ENCODE results near the gene NKX1-2. TPM values are rescaled to one million over a fixed set of nuclear protein-coding genes. Genes with fewer than 3 reads are reported as not detected.

The NKX1-2 gene
- total and polyA plus RNA-seq, 2 of the 4 experiments (the other 2 are of a cell fraction), result not detected

GRCh38 chr10:124482236-124482800, 32.5 kb upstream of the NKX1-2 start:
- Histone ChIP-seq H4K5ac (ENCODE audit: low read depth, low read length) (no peak overlapping the region), H3K36me3 (ENCODE audit: control insufficient read depth, insufficient read depth, low read length) (no peaks in the 10 kb centered on the region), H3K9ac (ENCODE audit: low read depth, low read length) (no peak overlapping the region), H2BK20ac (ENCODE audit: low read depth, low read length) (no peak overlapping the region), H3K18ac (ENCODE audit: low read depth, low read length) (no peak overlapping the region), H3K4me1 (ENCODE audit: control insufficient read depth, insufficient read depth, low read length) (peaks cover 2% of the 10 kb centered on the region; the same call in 1 of the 2 replicates), H3K9me1 (ENCODE audit: insufficient read depth, low read length) (no peaks in the 10 kb centered on the region), H4K8ac (ENCODE audit: low read depth in 2 of 2, low read length in 2 of 2) (no peak overlapping the region), H3K23ac (ENCODE audit: low read depth, low read length) (no peak overlapping the region), H2AFZ (replicated peaks; ENCODE audit: low read length, poor library complexity) (no peak overlapping the region), H3K9me3 (ENCODE audit: control insufficient read depth, insufficient read depth, low read length) (no peaks in the 10 kb centered on the region), H2AK9ac (replicated peaks; ENCODE audit: low read depth, low read length, poor library complexity) (no peak overlapping the region), H2BK15ac (ENCODE audit: low read depth, low read length) (no peak overlapping the region), H3K79me1 (ENCODE audit: low read depth in 1 of 2, low read length in 2 of 2) (no peaks in the 10 kb centered on the region), H4K20me1 (ENCODE audit: insufficient read depth, low read length) (no peaks in the 10 kb centered on the region), H3K4me3 (ENCODE audit: insufficient read depth, low read depth, low read length) (no peak overlapping the region), H2AK5ac (ENCODE audit: low read depth, low read length) (no peak overlapping the region), H2BK5ac (ENCODE audit: low read depth, low read length, poor library complexity, severe bottlenecking) (no peak overlapping the region), H4K91ac (ENCODE audit: insufficient read depth, low read depth, low read length) (no peak overlapping the region), H3K56ac (ENCODE audit: extremely low read depth, insufficient read depth, low read length) (no peak overlapping the region), H3K4me2 (ENCODE audit: low read depth, low read length) (no peak overlapping the region), H2BK120ac (ENCODE audit: low read depth, low read length) (no peak overlapping the region), H3K14ac (replicated peaks; ENCODE audit: low read depth, low read length) (no peak overlapping the region), H3K27ac (ENCODE audit: insufficient read depth, low read length) (no peak overlapping the region), H3K27me3 (ENCODE audit: control insufficient read depth, insufficient read depth, low read length) (no peaks in the 10 kb centered on the region), H3K4ac (ENCODE audit: low read depth, low read length) (no peak overlapping the region)
- dilution Hi-C loops (cut with HindIII; ENCODE audit: low sequenced_read_pairs, unreplicated experiment) (no loop called here), in situ Hi-C loops (cut with MboI; ENCODE audit: low sequenced_read_pairs) (no loop called here), intact Hi-C loops (cut with micrococcal nuclease) (no loop called here)
- BruUV-seq (replicated peaks), result no TSS peak
- DNase-seq, result no peak
- 65% methylated on average over 4 of the region's 10 CpGs; no CpG with 5 or more reads in 1 of the 2 experiments for WGBS, 2 experiments (ENCODE audit: extremely low coverage in 2 of 2, insufficient read length in 1 of 2)
- ATAC-seq (ENCODE audit: low read depth), result no peak
- TF ChIP-seq RAD21 (IDR thresholded peaks at IDR 0.05; ENCODE audit: low read length), result no peak
- TF ChIP-seq CHD1 (IDR thresholded peaks at IDR 0.05; ENCODE audit: low read depth, low read length), result no peak
- TF ChIP-seq POLR2A (IDR thresholded peaks at IDR 0.05; ENCODE audit: low read depth, low read length), result no peak
- no peak for TF ChIP-seq MXI1 (IDR thresholded peaks at IDR 0.05; ENCODE audit: borderline replicate concordance, low read depth, low read length)
- TF ChIP-seq RFX5 (IDR thresholded peaks at IDR 0.05; ENCODE audit: low read depth, low read length), result no peak
- TF ChIP-seq FOS (IDR thresholded peaks at IDR 0.05; ENCODE audit: low read depth, low read length), result no peak
- no peak for TF ChIP-seq ELK1 (IDR thresholded peaks at IDR 0.05; ENCODE audit: borderline replicate concordance, low read depth, low read length)
- TF ChIP-seq BHLHE40 (IDR thresholded peaks at IDR 0.05; ENCODE audit: low read depth, low read length), result no peak
- TF ChIP-seq MAZ (IDR thresholded peaks at IDR 0.05; ENCODE audit: borderline replicate concordance, low read depth, low read length), result no peak
- no peak for TF ChIP-seq MAFK (IDR thresholded peaks at IDR 0.05; ENCODE audit: low read depth, low read length)
- TF ChIP-seq NFE2L2 (IDR thresholded peaks at IDR 0.05; ENCODE audit: low read depth, low read length), result no peak
- no peak for TF ChIP-seq SMC3 (IDR thresholded peaks at IDR 0.05; ENCODE audit: low read depth, low read length)
- ChIA-PET CTCF (no interaction called here), POLR2A (ENCODE audit: unreplicated experiment) (no interaction called here)
